ENCODE results near the gene ARHGAP6.

ARHGAP6 gene, protein sequence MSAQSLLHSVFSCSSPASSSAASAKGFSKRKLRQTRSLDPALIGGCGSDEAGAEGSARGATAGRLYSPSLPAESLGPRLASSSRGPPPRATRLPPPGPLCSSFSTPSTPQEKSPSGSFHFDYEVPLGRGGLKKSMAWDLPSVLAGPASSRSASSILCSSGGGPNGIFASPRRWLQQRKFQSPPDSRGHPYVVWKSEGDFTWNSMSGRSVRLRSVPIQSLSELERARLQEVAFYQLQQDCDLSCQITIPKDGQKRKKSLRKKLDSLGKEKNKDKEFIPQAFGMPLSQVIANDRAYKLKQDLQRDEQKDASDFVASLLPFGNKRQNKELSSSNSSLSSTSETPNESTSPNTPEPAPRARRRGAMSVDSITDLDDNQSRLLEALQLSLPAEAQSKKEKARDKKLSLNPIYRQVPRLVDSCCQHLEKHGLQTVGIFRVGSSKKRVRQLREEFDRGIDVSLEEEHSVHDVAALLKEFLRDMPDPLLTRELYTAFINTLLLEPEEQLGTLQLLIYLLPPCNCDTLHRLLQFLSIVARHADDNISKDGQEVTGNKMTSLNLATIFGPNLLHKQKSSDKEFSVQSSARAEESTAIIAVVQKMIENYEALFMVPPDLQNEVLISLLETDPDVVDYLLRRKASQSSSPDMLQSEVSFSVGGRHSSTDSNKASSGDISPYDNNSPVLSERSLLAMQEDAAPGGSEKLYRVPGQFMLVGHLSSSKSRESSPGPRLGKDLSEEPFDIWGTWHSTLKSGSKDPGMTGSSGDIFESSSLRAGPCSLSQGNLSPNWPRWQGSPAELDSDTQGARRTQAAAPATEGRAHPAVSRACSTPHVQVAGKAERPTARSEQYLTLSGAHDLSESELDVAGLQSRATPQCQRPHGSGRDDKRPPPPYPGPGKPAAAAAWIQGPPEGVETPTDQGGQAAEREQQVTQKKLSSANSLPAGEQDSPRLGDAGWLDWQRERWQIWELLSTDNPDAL (N-terminal part only)

DNA sequence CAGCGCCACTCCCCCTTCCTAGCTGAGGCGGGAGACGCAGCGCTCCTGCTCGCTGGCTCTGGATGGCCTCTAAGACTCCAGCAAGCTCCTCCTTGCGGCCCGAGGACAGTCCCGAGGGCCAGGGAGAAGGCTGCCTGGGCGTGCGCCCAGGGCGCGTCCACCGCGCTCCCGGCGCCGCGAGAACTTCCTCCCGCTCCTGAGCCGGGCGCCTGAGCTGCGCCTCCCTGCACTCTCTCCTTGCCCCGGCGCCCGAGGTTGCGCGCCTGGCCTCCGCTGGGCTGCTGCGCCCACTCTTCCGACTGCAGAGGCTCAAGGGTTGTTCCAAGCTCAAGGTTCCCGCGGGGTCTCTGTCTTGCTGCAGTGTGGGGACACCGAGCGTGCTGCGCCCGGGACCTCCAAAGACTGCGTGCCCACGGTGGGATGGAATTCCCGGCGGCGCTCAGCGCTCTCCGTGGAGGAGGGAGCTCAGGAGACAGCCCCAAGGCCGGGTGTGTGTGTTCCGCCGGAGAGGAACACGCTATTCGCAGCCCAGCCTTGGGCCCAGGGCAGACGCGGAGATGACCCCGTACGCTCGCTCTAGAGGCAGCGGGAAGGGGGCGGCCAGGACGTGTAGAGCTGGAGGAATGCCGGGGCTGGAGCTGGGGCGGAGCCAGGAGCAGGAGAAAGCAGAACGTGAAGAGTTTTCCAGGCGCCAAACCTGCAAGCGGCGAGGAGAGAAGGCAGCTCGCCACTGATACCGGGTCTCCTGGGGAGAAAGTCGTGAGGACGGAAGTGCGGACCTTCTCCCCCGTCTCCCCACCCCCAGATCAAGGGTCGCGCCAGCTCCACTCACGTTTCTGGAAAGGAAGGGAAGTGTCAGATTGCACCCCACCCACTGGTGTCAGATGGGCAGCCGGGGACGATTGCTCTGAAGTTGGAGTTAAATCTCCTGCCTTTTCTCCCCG, at the start of gene ARHGAP6:
TSS of gene ARHGAP6 (minus strand) at position 753 of the 944 bp plus-strand sequence. CDS start 1,092 bp downstream, outside the sequence.
- DNase-seq = no peak

- DNase-seq = no peak
Observed at GRCh38 chrX:11704725-11705495, 39.2 kb upstream of the ARHGAP6 start.

DNA sequence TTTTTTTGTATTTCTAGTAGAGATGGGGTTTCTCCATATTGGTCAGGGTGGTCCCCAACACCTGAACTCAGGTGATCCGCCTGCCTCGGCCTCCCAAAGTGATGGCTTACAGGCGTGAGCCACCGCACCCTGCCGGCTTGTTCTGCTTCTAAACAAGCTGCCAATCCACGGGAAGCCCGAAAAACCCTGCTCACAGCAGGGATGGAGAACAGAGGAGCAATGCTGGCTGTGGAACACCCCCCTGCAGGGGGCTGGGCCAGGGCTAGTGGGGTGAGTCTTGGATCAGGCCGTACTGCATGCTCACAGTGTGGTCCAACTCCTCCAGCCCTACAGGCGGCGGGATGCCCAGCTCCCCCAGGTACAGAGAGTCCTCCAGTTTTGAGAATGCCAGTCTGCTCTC, 38.1 kb upstream of the ARHGAP6 start:
- DNase-seq = no peak

- DNase-seq = no peak
Observed at GRCh38 chrX:11702965-11703631, 37.4 kb upstream of the ARHGAP6 start.

DNA sequence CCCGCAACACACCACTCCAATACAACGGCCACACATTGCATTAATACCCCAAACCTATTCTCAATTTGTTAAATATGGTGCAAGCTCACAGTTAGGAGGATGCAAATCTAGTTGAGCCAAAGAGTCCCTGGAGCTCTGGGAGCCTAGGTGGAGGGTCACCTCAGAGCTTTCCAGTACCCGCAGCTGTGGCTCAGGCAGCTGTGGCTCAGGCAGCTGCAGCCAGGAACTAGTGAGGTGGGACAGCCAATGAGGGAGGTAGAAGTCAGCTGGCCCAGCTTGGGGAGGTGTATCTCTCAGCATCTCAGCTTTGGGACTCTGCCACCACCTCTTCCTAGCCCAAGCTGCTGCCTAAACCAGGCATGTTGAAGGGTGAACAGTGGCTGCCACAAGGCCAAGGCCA, 36.7 kb upstream of the ARHGAP6 start:
- no peak for DNase-seq

GRCh38 chrX:11698702-11699101, 33.0 kb upstream of the ARHGAP6 start:
- no peak for DNase-seq

- DNase-seq = no peak
Observed at GRCh38 chrX:11688201-11688600, 22.5 kb upstream of the ARHGAP6 start.

DNA sequence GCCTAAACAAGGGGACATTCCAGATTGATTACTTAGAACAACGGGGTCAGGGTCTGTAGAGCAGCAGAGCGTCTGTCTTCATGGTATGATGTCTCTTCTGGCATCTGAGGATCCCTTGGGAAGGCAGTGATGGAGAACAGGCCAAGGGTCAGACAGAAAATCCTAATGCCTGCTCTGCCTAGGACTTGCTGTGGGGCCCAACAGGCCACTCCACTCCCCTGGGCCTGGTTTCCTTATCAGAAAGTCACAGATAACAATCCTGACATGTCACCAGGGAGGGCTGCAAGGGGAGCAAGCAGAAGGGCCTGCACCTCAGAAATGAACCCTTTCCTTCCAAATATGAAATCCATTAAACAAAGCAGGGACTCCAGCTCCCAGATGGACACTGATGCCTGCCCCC, 21.4 kb upstream of the ARHGAP6 start:
- DNase-seq = no peak

DNA sequence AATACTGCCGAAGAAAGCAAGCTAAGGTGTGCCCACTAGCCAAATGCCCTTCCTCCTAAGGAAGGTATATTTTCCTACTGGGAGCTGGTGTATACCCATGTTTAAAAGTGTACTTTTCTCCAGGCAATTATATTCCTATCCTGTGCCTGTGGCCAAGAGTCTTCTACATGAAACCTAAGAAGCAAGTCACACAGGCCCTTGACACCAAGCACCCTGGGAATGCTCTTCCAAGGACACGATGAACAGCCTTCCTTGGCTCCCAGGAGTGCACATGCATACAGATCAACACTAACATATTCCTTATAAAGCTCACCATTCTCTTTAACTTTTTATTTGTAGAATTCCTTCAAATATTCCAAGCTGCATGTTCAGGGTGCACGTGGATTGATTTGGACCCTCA, 17.3 kb upstream of the ARHGAP6 start:
- DNase-seq = no peak

DNA sequence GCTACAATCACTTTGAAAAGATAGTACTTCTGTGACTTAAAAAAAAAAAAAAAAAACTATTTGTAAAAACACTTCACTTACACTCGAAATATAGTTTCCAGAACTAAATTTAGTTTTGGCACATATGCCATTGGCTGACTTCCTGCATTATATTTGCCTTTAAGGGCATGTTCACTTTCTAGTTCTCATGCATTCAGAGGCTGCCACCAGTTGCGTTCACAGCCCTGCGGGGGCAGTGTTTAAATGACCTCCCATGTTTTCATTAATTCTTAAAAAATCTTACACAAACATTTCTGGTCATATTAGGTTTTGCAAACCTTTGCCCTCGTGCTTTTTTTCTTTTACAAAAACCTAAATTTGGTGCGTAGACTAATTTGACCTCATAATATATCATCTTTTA, 12.4 kb upstream of the ARHGAP6 start:
- DNase-seq = no peak

- no peak for DNase-seq
Observed at GRCh38 chrX:11672213-11672612, 6.5 kb upstream of the ARHGAP6 start.

GRCh38 chrX:11670316-11670715, 4.6 kb upstream of the ARHGAP6 start:
- DNase-seq = no peak

DNA sequence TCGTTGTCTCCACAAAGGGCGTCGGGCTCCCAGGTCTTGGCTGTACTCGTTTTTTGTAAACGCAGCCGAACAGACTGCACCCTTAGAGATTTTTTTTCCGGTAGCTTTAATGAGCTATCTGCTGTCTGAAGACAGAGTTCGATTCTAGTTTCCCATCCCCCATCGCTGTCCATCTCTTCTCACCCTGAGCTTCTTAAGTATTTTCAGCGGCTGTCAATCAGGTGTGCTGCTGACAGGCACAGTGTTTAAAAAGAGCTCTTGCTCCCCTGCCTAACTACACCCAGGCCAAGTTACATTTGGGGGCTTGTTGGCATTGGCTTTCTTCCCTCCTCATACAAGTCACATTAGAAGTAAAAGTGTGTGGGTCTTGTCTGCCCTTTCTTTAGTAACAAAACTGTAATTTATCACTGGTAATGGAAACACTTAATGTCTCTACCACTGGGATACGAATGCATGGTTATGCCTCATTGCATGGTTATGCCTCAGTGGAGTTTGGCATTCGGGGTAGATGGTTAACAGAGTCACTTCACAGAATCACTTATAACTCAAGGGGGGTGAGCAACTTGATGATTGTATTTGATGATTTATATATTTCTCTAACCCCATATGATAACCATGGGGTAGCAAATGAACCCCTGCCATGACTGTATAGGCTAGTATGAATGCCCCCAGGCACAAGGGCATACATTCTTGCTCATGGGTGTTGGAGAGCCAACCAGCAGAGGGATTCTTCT, 1.4 kb upstream of the ARHGAP6 start:
- DNase-seq = no peak

GRCh38 chrX:11666164-11666563, 444 bp upstream of the ARHGAP6 start:
- no peak for DNase-seq

- DNase-seq = no peak
Observed at GRCh38 chrX:11664211-11665167, 1.2 kb downstream of the ARHGAP6 start.

DNA sequence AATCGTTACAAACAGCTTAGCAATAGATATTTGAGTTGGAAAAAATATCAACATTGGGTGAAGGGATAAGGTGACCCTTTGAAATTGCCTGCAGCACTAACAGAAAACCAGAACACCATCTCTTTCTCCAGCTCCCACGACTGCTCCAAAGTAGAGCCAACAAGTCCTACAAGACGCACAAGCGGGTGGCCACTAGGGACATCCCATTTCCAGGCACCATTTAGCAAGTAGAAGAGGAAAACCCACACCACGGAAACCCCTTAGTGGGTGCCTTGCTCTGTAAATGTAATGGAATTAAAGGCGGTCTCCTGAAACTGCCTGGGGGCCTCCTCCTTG, 1.9 kb downstream of the ARHGAP6 start:
- DNase-seq = no peak

DNA sequence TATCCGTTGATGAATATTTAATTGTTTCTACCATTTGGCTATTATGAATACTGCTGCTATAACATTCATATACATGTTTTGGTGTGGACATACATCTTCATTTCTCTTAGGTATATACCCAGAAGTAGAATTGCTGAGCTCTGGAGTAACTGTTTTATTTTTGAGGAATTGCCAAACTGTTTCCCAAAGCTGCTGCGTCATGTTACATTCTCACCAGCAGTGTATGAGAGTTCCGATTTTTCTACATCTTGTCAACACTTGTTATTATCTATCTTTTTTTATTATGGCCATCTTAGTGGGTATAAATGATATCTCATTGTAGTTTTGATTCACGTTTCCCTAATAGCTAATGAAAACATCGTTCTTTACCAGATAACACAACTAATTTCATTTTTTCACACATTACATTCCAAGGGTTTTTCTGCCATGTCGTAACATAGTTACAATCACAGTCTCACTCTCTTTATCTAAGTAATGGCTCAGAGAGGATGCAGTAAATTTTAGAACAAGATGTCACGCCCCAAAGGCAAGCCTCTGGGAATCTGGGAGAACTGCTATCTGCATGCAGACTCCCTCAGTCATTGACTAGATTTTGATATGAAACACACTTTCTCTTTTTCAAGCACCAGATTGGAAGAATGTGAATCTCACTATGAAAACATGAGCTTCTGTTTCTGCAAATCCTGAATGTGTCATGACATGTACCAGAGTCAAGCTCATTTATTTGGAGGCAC, 10.3 kb downstream of the ARHGAP6 start:
- DNase-seq = no peak

GRCh38 chrX:11648705-11649519, 16.8 kb downstream of the ARHGAP6 start:
- DNase-seq = no peak

Data from NCI-H526 treated with DMSO at 0.1 percent for 48 hours (cell line).